Epithelial cell of alveolus of lung (primary cell): Measurements from ENCODE around the gene DRC7. TPM values are rescaled to one million over a fixed set of nuclear protein-coding genes. Genes with fewer than 3 reads are reported as not detected.

Source experiments
- total RNA-seq: library from RNA; depleted of rRNA; stranded (reverse); fragments of >200 nt; gene quantifications from 2 replicates; pipeline ENCODE4 v1.2.1, GENCODE V29; 2015

DRC7 gene, protein sequence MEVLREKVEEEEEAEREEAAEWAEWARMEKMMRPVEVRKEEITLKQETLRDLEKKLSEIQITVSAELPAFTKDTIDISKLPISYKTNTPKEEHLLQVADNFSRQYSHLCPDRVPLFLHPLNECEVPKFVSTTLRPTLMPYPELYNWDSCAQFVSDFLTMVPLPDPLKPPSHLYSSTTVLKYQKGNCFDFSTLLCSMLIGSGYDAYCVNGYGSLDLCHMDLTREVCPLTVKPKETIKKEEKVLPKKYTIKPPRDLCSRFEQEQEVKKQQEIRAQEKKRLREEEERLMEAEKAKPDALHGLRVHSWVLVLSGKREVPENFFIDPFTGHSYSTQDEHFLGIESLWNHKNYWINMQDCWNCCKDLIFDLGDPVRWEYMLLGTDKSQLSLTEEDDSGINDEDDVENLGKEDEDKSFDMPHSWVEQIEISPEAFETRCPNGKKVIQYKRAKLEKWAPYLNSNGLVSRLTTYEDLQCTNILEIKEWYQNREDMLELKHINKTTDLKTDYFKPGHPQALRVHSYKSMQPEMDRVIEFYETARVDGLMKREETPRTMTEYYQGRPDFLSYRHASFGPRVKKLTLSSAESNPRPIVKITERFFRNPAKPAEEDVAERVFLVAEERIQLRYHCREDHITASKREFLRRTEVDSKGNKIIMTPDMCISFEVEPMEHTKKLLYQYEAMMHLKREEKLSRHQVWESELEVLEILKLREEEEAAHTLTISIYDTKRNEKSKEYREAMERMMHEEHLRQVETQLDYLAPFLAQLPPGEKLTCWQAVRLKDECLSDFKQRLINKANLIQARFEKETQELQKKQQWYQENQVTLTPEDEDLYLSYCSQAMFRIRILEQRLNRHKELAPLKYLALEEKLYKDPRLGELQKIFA
- total RNA-seq = 0.91 TPM in 1 of 2 replicates, not detected in the other

DNA sequence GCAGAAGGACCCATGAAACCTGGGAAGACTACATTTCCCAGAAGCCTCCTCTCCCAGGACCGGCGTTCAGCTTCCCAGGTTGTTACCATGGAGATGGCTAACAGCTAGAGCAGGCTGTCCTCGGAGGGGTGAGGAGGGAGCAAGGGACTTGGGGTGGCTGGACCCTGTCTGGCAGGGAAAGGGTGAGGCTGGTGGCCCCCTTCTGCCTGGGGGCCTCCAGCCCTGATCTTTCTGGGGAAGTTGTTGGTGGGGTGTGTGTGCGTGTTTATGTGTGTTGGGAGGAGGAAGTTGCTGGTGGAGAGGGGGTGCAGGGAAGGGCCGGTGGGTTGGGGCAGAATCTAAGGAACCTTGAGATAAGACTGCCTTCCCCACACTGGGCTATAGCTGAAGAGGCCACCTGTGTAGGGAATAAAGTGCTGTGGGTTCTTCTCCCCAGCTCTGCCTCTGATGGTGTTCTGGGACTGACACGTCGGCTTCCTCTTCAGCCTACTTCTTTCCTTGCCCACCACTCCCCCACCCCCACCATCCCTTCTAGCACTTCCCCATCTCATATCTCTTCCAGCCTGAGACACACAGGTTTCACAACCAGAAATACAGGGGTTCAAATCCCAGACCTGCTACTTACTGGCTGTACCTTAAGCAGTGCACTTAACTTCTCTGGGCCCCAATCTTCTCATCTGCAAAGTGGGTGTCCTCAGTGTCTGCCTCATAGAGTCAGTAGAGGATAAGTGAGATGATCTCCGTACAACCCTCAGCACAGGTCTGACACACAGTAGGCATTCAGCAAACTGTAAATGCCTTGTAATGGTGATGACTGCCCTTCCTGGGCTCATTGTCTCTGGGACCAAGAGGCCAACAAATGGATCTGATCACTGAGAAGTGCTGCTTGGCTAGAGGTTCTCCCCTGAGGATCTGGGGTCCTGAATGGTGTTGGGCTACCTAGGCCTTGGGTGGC lies at the start of gene DRC7:
Gene DRC7, plus strand, starts transcription at position 82 of the 955 bp plus-strand sequence. CDS start 3,144 bp downstream, outside the sequence.

DNA sequence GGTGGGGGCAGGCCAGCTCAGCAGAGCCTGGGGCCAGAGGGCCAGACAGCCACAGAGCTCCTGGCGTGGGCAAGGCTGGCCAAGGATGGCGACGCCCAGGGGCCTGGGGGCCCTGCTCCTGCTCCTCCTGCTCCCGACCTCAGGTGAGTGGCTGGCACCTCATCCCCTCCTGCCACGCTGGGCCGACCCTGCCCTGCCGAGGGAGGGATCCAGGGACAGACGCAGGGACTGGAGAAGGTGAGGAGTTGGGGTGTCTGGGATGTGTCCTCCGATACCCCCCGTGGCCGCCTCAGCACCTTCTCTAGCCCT lies 26.4 kb upstream of the DRC7 start, which contains the start of gene ADGRG3:
Gene ADGRG3, plus strand, starts transcription at position 44 of the 309 bp plus-strand sequence. Its CDS starts 42 bp downstream, at position 86.

DNA sequence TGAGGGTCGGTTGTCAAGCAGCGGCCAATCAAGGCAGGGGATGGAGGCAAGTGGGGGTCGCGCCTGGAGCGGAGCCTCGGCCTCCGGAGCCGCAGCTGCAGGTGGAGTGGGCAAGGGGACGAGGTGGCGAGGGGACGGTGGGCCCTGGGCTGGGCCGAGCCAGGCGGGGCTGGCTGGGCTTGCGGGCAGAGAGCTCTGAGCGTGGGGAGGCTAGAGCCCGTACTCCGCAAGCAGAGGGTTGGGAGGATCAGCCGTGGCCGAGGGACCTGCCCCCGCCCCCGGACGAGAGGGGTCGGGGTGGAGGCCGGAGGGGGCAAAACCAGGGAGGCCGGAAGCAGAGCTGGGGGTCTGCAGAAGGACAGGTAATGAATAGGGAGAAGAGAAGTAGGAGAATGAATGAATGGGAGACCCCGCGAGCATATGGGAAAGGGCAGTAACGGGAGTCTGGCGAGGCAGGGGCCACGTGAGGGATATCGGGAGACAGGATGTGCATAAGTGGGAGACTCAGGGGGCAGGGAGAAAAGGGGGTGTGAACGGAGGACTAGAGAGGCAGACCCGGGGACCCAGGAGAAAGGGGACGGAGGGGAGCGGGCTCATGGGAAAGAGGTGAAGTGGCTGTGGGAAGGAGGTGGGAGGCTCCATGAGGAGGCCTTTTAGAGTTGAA lies 41.3 kb downstream of the DRC7 start, which contains the start of gene KATNB1:
Gene KATNB1, plus strand, starts transcription at position 16 of the 664 bp plus-strand sequence. CDS start 1,474 bp downstream, outside the sequence.

Other genes with a start within 250 kb of the DRC7 start
- 43.2 and 43.6 TPM in 2 replicates for gene CIAPIN1, start 247.4 kb upstream of the DRC7 start, total RNA-seq
- 27.2 and 44.6 TPM in 2 replicates for gene COQ9, start 247.3 kb upstream of the DRC7 start, total RNA-seq
- gene POLR2C, start 232.1 kb upstream of the DRC7 start, total RNA-seq = 111 and 116 TPM in 2 replicates
- 26.4 and 29.0 TPM in 2 replicates for gene DOK4, start 208.3 kb upstream of the DRC7 start, total RNA-seq
- gene CCDC102A, start 158.2 kb upstream of the DRC7 start, total RNA-seq = 12.5 and 18.7 TPM in 2 replicates
- gene ADGRG5, start 152.2 kb upstream of the DRC7 start, total RNA-seq = not detected in 2 replicates
- 1.4 and 8.5 TPM in 2 replicates for gene ADGRG1, start 66.2 kb upstream of the DRC7 start, total RNA-seq
- gene ADGRG3, start 26.5 kb upstream of the DRC7 start, total RNA-seq = not detected in 2 replicates
- 10.5 and 23.7 TPM in 2 replicates for gene KATNB1, start 41.0 kb downstream of the DRC7 start, total RNA-seq
- 23.8 and 54.2 TPM in 2 replicates for gene KIFC3, start 107.7 kb downstream of the DRC7 start, total RNA-seq